AG04450 (cell line): Measurements from ENCODE around the gene PRKAG2. TPM values are rescaled to one million over a fixed set of nuclear protein-coding genes. Genes with fewer than 3 reads are reported as not detected.

Experiments
- CTCF ChIA-PET: fragments of 300-600, 350-600 bp; formaldehyde crosslinking; extraction: SDS; loops from one replicate; lab custom pipeline; 2022; ENCODE audit warnings: antibody characterized with exemption, inconsistent platforms; lab: Charles Lee
- POLR2A ChIA-PET: fragments of 350-600 bp; formaldehyde crosslinking; extraction: SDS; loops from one replicate; lab custom pipeline; 2021; ENCODE audit warnings: antibody characterized with exemption, inconsistent platforms; lab: Yijun Ruan, JAX
- DNase-seq: peaks from one replicate; pipeline ENCODE4 v3.0.0-alpha.2; 2011; ENCODE audit warnings: low read depth, low spot score
- H3K27ac ChIP-seq: one replicate; pipeline ENCODE4 v1.5.1; 2012; ENCODE audit warnings: low read depth, low read length, control low read depth
- H3K27me3 ChIP-seq: one replicate; pipeline ENCODE4 v1.6.0; 2012; ENCODE audit warnings: low read length; ENCODE audit not compliant: control insufficient read depth, insufficient read depth
- H3K4me3 ChIP-seq: 2 replicates; pipeline ENCODE4 v1.5.1; 2011; ENCODE audit warnings: mild to moderate bottlenecking, low read depth, low read length, control low read depth
- H3K9me3 ChIP-seq: 2 replicates; pipeline ENCODE4 v1.5.1; 2012; ENCODE audit warnings: low read length; ENCODE audit not compliant: control insufficient read depth, insufficient read depth
- CTCF ChIP-seq: IDR thresholded peaks from 2 replicates; pipeline ENCODE4 v1.5.1; 2011; ENCODE audit warnings: low read depth, low read length, control low read depth, inconsistent platforms
- polyA plus RNA-seq: library from polyadenylated mRNA; depleted of rRNA; stranded (reverse); fragments of >200 nt; gene quantifications from 2 replicates; pipeline ENCODE4 v1.2.3, GENCODE V29; 2011

Gene PRKAG2
- polyA plus RNA-seq, 1 experiment, result 45.0 TPM

GRCh38 chr7:151796871-151797537, 79.9 kb downstream of the PRKAG2 start:
- Histone ChIP-seq H3K27me3 (peaks cover 5% of the 10 kb centered on the region), H3K27ac (no peak overlapping the region), H3K4me3 (no peak overlapping the region), H3K9me3 (no peaks in the 10 kb centered on the region; the same call in 1 of the 2 replicates)
- DNase-seq, result no peak
- TF ChIP-seq CTCF, result no peak
- ChIA-PET CTCF (interaction anchor here (0.5 to 5.6 kb wide), 2 partner anchors 14 to 1760 kb away, joined by 5 to 29 read pairs; no protein-coding TSS in a partner anchor), POLR2A (no interaction called here)

- CTCF ChIA-PET, result interaction anchor here (5.6 kb wide), 1 partner anchor 13 kb away, joined by 29 read pairs; no protein-coding TSS in a partner anchor
- no peak for TF ChIP-seq CTCF
- Histone ChIP-seq H3K4me3 (no peak overlapping the region), H3K9me3 (no peaks in the 10 kb centered on the region; the same call in 1 of the 2 replicates), H3K27ac (no peak overlapping the region), H3K27me3 (peaks cover 4% of the 10 kb centered on the region)
- no peak for DNase-seq
- POLR2A ChIA-PET, result no interaction called here
These were observed 80.6 kb downstream of the PRKAG2 start for GRCh38 chr7:151796091-151796870.

DNA sequence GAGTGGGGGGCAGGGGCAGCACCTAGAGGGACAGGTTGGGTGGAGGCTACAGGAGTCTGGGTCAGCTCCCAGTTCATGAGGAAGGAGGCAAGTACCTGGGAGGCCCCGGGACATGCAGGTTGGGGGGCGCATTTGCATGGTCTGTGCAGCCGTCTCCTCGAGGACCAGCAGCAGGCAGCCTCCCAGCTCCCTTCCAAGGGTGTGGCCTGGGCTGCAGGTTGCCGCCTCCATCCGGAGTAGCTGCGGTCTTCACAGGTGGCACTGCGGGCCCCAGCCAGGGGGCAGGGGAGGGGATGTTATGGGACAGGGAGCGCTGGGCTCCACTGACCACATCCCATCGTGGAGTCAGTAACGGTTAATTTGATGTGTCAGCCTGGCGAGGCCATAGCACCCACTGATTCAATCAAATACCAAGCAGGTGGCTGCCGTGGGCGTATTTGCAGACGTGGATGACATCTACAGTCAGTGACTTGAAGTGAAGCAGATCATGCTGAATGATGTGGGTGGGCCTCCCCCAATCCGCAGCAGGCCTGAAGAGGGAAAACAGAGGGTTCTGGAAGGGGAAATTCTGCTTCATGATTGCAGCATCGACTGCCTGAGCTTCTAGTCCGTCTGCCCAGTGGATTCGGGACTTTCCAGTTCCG, 81.6 kb downstream of the PRKAG2 start:
- TF ChIP-seq CTCF, result no peak
- CTCF ChIA-PET, result interaction anchor here (1.7 kb wide), 1 partner anchor 36 kb away, joined by 4 read pairs; no protein-coding TSS in a partner anchor
- Histone ChIP-seq H3K27ac (no peak overlapping the region), H3K9me3 (no peaks in the 10 kb centered on the region; the same call in 1 of the 2 replicates), H3K4me3 (no peak overlapping the region), H3K27me3 (peaks cover 6% of the 10 kb centered on the region)
- DNase-seq, result no peak
- POLR2A ChIA-PET, result no interaction called here

GRCh38 chr7:151794508-151795167, 82.3 kb downstream of the PRKAG2 start:
- CTCF ChIA-PET, result interaction anchor here (1.7 kb wide), 1 partner anchor 35 kb away, joined by 4 read pairs; no protein-coding TSS in a partner anchor
- H3K9me3 ChIP-seq, result no peaks in the 10 kb centered on the region; the same call in 1 of the 2 replicates
- POLR2A ChIA-PET, result no interaction called here
- no peak overlapping the region for H3K4me3 ChIP-seq
- H3K27ac ChIP-seq, result no peak overlapping the region
- DNase-seq, result no peak
- no peak for TF ChIP-seq CTCF
- peaks cover 9% of the 10 kb centered on the region for H3K27me3 ChIP-seq
